Neural progenitor cell (in vitro differentiated cells): ENCODE results near the gene PNPLA7.

Experiments used
- CTCF ChIP-seq: fragments of 200-600 bp; sonication (generic); IDR thresholded peaks from 2 replicates; pipeline ENCODE4 v1.5.1; 2017; ENCODE audit warnings: antibody characterized with exemption, mild to moderate bottlenecking
- EZH2 ChIP-seq: fragments of 200-600 bp; sonication (generic); IDR thresholded peaks from 2 replicates; pipeline ENCODE4 v1.6.1; 2017; ENCODE audit warnings: antibody characterized with exemption, mild to moderate bottlenecking, moderate library complexity

- TF ChIP-seq CTCF, result no peak
- no peak for TF ChIP-seq EZH2
Measured at GRCh38 chr9:137514691-137515337, 35.4 kb downstream of the PNPLA7 start.
